ENCODE results near the gene C3orf52. TPM values are rescaled to one million over a fixed set of nuclear protein-coding genes. Genes with fewer than 3 reads are reported as not detected.

Gene C3orf52
- total RNA-seq, 3 donors from 2014 or later (not counting 1 experiment from before 2014, with no cell fraction given) = 0.42 to 0.90 TPM; not detected in 1

DNA sequence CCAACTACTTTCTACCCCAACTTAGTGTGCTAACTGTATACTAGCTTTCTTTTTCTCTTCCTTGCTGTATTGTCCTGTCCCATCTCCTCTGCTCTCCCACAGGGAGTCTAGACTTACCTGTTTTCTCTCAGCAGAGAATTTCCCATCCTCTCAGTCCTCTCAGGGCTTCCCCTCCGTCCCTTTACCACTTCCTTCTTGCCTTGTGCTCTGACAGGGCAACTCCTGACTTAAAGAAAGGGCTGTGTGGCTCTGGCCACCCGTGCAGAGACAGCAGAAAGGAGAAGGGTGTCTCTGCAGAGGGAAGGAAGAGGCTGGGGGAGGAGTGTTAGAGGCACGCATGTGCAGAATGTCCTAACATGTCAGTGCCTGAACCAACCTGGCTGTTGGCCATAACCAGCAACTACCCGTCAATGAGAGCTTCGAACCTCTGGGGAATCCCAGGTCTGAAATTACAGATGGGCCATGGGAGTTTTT, 46.8 kb downstream of the C3orf52 start, which contains the start of gene GCSAM:
Gene GCSAM, minus strand, starts transcription at position 274 of the 474 bp plus-strand sequence. Its CDS starts 128 bp downstream, at position 146.
- Histone ChIP-seq H3K27me3 (ENCODE audit: control insufficient read depth, insufficient read depth, low read length) (no peaks in the 10 kb centered on the region), H3K36me3 (ENCODE audit: control insufficient read depth, insufficient read depth, low read length) (no peaks in the 10 kb centered on the region), H3K9me3 (ENCODE audit: control insufficient read depth, insufficient read depth, low read length) (no peaks in the 10 kb centered on the region), H3K4me1 (ENCODE audit: control insufficient read depth, insufficient read depth, low read length) (peaks cover 13% of the 10 kb centered on the region), H3K27ac (ENCODE audit: low read length) (peak within 1 kb of the TSS; percentile 67), H3K4me3 (ENCODE audit: low read length) (peak within 1 kb of the TSS; percentile 9)
- DNase-seq = peak in 1 of 2 donors; percentile 92
- 5% methylated on average over 5 of the region's 5 CpGs for WGBS (ENCODE audit: insufficient coverage)
- Mint-ChIP-seq H3K4me1 (peaks cover 9 to 13% of the 10 kb centered on the region in 2 donors), H3K9me3 (no peaks in the 10 kb centered on the region), H3K4me3 (peak within 1 kb of the TSS; percentile 43), H3K27ac (peak within 1 kb of the TSS; percentile 39 to 50), H3K27me3 (ENCODE audit: low read depth in 2 of 2) (no peaks in the 10 kb centered on the region), H3K36me3 (no peaks in the 10 kb centered on the region)
- TF ChIP-seq, protein P1, sequence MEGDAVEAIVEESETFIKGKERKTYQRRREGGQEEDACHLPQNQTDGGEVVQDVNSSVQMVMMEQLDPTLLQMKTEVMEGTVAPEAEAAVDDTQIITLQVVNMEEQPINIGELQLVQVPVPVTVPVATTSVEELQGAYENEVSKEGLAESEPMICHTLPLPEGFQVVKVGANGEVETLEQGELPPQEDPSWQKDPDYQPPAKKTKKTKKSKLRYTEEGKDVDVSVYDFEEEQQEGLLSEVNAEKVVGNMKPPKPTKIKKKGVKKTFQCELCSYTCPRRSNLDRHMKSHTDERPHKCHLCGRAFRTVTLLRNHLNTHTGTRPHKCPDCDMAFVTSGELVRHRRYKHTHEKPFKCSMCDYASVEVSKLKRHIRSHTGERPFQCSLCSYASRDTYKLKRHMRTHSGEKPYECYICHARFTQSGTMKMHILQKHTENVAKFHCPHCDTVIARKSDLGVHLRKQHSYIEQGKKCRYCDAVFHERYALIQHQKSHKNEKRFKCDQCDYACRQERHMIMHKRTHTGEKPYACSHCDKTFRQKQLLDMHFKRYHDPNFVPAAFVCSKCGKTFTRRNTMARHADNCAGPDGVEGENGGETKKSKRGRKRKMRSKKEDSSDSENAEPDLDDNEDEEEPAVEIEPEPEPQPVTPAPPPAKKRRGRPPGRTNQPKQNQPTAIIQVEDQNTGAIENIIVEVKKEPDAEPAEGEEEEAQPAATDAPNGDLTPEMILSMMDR (IDR thresholded peaks at IDR 0.05) = no peak
- intact Hi-C loops (cut with micrococcal nuclease) = no loop called here
- ATAC-seq = peak; percentile 66 to 82 (median 72)

DNA sequence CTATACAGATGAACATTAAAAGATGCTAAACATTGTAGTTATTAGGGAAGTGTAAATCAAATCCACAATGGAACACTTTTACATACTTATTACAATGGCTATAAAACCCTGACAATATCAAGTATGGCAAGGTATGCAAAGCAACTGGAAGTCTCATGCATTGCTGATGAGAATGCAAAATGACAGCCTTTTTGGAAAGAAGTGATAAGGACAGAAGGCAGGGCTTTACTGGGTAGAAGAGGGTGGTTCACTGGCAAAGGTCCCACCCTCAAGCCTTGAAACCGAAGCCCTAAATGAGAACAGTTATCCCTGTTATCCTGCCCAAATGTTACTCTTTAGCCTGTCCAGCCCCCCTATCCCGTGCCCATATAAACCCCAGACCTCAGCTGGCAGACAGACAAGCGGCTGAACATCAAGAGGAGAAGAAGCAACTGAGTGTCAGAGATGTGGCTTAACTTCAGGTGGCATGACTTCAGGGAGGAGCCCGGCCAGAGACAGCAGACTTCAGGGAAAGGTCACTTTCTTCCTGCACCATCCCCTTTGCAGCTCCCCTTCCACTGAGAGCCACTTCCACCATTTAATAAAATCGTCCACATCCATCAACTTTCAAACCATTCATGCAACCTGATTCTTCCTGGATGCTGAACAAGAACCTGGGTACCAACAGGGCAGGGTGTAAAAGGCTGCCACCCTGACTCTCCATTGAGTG, 47.6 kb downstream of the C3orf52 start:
- H3K36me3 ChIP-seq (ENCODE audit: control insufficient read depth, insufficient read depth, low read length) = no peaks in the 10 kb centered on the region
- peak overlapping the region; percentile 67 for H3K27ac ChIP-seq (ENCODE audit: low read length)
- H3K4me3 ChIP-seq (ENCODE audit: low read length) = no peak overlapping the region
- TF ChIP-seq, protein P1 (IDR thresholded peaks at IDR 0.05) = no peak
- intact Hi-C loops (cut with micrococcal nuclease) = no loop called here
- peaks cover 9 to 11% of the 10 kb centered on the region in 2 donors for H3K4me1 Mint-ChIP-seq
- peaks cover 13% of the 10 kb centered on the region for H3K4me1 ChIP-seq (ENCODE audit: control insufficient read depth, insufficient read depth, low read length)
- ATAC-seq (no peak), DNase-seq (no peak)
- no peaks in the 10 kb centered on the region for H3K9me3 ChIP-seq (ENCODE audit: control insufficient read depth, insufficient read depth, low read length)
- H3K27me3 ChIP-seq (ENCODE audit: control insufficient read depth, insufficient read depth, low read length) = no peaks in the 10 kb centered on the region
- no peaks in the 10 kb centered on the region for H3K27me3 Mint-ChIP-seq (ENCODE audit: low read depth in 2 of 2)
- H3K36me3 Mint-ChIP-seq = no peaks in the 10 kb centered on the region
- H3K27ac Mint-ChIP-seq = peak overlapping the region in 1 of 2 donors; percentile 50
- H3K9me3 Mint-ChIP-seq = no peaks in the 10 kb centered on the region
- peak overlapping the region; percentile 43 for H3K4me3 Mint-ChIP-seq
- WGBS (ENCODE audit: insufficient coverage) = 86% methylated on average over 5 of the region's 5 CpGs

DNA sequence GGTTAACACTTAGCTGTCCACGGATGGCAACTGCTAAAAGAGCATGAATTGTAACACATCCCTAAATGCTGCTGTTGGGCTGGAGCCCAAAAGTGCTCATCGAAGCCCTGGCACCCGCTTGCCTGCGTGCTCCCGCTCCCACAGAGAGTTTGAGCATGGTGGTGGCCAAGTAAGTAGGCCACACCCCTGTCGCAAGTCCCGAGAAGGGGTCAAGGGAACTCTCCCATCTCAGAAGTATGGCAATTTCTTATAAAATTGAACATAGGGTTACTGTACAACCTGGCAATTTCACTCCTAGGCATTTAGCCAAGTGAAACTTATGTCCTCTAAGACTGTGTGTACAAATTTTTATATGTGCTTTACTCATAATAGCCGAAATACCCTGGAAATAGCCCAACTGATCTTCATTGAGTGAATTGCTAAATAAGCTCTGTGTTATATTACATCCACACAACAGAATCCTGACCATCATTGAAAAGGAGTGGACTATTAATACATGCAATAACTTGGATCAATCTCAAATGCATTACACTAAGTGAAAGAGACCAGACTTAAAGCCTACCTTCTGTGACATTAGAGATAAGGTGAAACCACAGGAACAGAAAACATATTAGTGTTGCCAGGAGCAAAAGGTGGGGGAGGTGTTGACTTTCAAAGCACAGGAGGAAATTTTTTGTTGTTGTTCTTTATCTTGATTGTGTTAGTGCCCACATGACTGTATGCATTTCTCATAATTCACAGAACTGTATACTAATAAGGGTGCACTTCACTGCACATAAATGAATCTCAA, 48.3 kb downstream of the C3orf52 start:
- 92% methylated on average over 7 of the region's 8 CpGs for WGBS (ENCODE audit: insufficient coverage)
- Histone ChIP-seq H3K4me3 (ENCODE audit: low read length) (no peak overlapping the region), H3K27me3 (ENCODE audit: control insufficient read depth, insufficient read depth, low read length) (no peaks in the 10 kb centered on the region), H3K27ac (ENCODE audit: low read length) (no peak overlapping the region), H3K9me3 (ENCODE audit: control insufficient read depth, insufficient read depth, low read length) (no peaks in the 10 kb centered on the region), H3K4me1 (ENCODE audit: control insufficient read depth, insufficient read depth, low read length) (peaks cover 13% of the 10 kb centered on the region), H3K36me3 (ENCODE audit: control insufficient read depth, insufficient read depth, low read length) (no peaks in the 10 kb centered on the region)
- TF ChIP-seq, protein P1 (IDR thresholded peaks at IDR 0.05) = no peak
- DNase-seq (peak in 1 of 2 donors; percentile 70), ATAC-seq (no peak)
- Mint-ChIP-seq H3K4me3 (no peak overlapping the region), H3K4me1 (peaks cover 9 to 11% of the 10 kb centered on the region in 2 donors), H3K27me3 (ENCODE audit: low read depth in 2 of 2) (no peaks in the 10 kb centered on the region), H3K27ac (no peak overlapping the region), H3K36me3 (no peaks in the 10 kb centered on the region), H3K9me3 (no peaks in the 10 kb centered on the region)
- intact Hi-C loops (cut with micrococcal nuclease) = no loop called here

Data from natural killer cell (primary cell).